ENCODE measurements around the gene RNF187.
"Not testable (repeated sequence)": the region's sequence is repeated elsewhere in the genome, so short reads cannot be mapped to it uniquely, and the experiment has no call there.

Gene RNF187

GRCh38 chr1:228465571-228466146 is 21.5 kb upstream of the RNF187 start:
- Histone ChIP-seq H3K9me3 (no peaks in the 10 kb centered on the region), H3K4me1 (ENCODE audit: control insufficient read depth in 1 of 2, insufficient read depth in 1 of 2, low read depth in 1 of 2, low read length in 1 of 2) (peaks cover 0 to 4% of the 10 kb centered on the region in 2 experiments), H3K27ac (no peak overlapping the region), H3K36me3 (no peaks in the 10 kb centered on the region), H3K4me3 (ENCODE audit: low read depth in 1 of 2, low read length in 1 of 2) (no peak overlapping the region), H3K27me3 (peaks cover 100% of the 10 kb centered on the region)
- no peak for TF ChIP-seq CTCF (IDR thresholded peaks at IDR 0.05)

GRCh38 chr1:228468188-228468587 is 19.0 kb upstream of the RNF187 start:
- H3K27me3 ChIP-seq: peaks cover 98% of the 10 kb centered on the region
- H3K27ac ChIP-seq; H3K9me3 ChIP-seq; H3K4me1 ChIP-seq (ENCODE audit: control insufficient read depth in 1 of 2, insufficient read depth in 1 of 2, low read depth in 1 of 2, low read length in 1 of 2); H3K36me3 ChIP-seq; H3K4me3 ChIP-seq (ENCODE audit: low read depth in 1 of 2, low read length in 1 of 2): not testable (repeated sequence)

- Histone ChIP-seq H3K4me3 (ENCODE audit: low read depth in 1 of 2, low read length in 1 of 2) (no peak overlapping the region), H3K9me3 (no peaks in the 10 kb centered on the region), H3K36me3 (no peaks in the 10 kb centered on the region), H3K27ac (no peak overlapping the region), H3K4me1 (ENCODE audit: control insufficient read depth in 1 of 2, insufficient read depth in 1 of 2, low read depth in 1 of 2, low read length in 1 of 2) (peaks cover 0 to 2% of the 10 kb centered on the region in 2 experiments), H3K27me3 (peaks cover 94% of the 10 kb centered on the region)
- no peak for TF ChIP-seq CTCF (IDR thresholded peaks at IDR 0.05)
Observed at GRCh38 chr1:228469413-228470162, 17.6 kb upstream of the RNF187 start.

- no peak for TF ChIP-seq CTCF (IDR thresholded peaks at IDR 0.05)
- Histone ChIP-seq H3K27me3 (peaks cover 91% of the 10 kb centered on the region), H3K27ac (no peak overlapping the region), H3K36me3 (no peaks in the 10 kb centered on the region), H3K4me3 (ENCODE audit: low read depth in 1 of 2, low read length in 1 of 2) (no peak overlapping the region), H3K9me3 (no peaks in the 10 kb centered on the region), H3K4me1 (ENCODE audit: control insufficient read depth in 1 of 2, insufficient read depth in 1 of 2, low read depth in 1 of 2, low read length in 1 of 2) (no peaks in the 10 kb centered on the region)
Observed at GRCh38 chr1:228471154-228471761, 15.9 kb upstream of the RNF187 start.

- Histone ChIP-seq H3K4me3 (ENCODE audit: low read depth in 1 of 2, low read length in 1 of 2) (no peak overlapping the region), H3K27me3 (peaks cover 91% of the 10 kb centered on the region), H3K4me1 (ENCODE audit: control insufficient read depth in 1 of 2, insufficient read depth in 1 of 2, low read depth in 1 of 2, low read length in 1 of 2) (no peaks in the 10 kb centered on the region), H3K36me3 (no peaks in the 10 kb centered on the region), H3K9me3 (no peaks in the 10 kb centered on the region), H3K27ac (no peak overlapping the region)
- no peak for TF ChIP-seq CTCF (IDR thresholded peaks at IDR 0.05)
Observed at GRCh38 chr1:228471762-228472398, 15.3 kb upstream of the RNF187 start.

Measured in neutrophil (primary cell).